HG03135 (cell line): ENCODE measurements around the gene RNF222.
"Not testable (repeated sequence)": the region's sequence is repeated elsewhere in the genome, so short reads cannot be mapped to it uniquely, and the experiment has no call there.

Experiments used
- ATAC-seq: cut with Tn5 transposase; IDR thresholded peaks from one replicate; pipeline ENCODE4 v1.9.1; 2021; ENCODE audit warnings: mild to moderate bottlenecking, moderate library complexity; ENCODE audit not compliant: unreplicated experiment

Gene RNF222

GRCh38 chr17:8350339-8350738 lies 47.3 kb downstream of the RNF222 start:
- ATAC-seq: no peak

GRCh38 chr17:8347001-8347400 lies 50.6 kb downstream of the RNF222 start:
- not testable (repeated sequence) for ATAC-seq

GRCh38 chr17:8345951-8346665 lies 51.5 kb downstream of the RNF222 start:
- ATAC-seq: no peak

- ATAC-seq: no peak
Observed at GRCh38 chr17:8345052-8345690, 52.5 kb downstream of the RNF222 start.

GRCh38 chr17:8341456-8341855 lies 56.2 kb downstream of the RNF222 start:
- ATAC-seq: no peak
